GM12878 (cell line): Measurements from ENCODE around the gene PPP3CA. TPM values are rescaled to one million over a fixed set of nuclear protein-coding genes. Genes with fewer than 3 reads are reported as not detected.

Experiments used
- ATAC-seq: fragments of 200-7000 bp; cut with Tn5 transposase; 3 replicates; pipeline ENCODE4 v1.9.1; 2020; ENCODE audit warnings: mild to moderate bottlenecking, moderate library complexity
- BruUV-seq: library from RNA; stranded (reverse); fragments of 400-500 nt; replicated peaks from 2 replicates; lab custom pipeline; 2021; lab: Mats Ljungman, UMichigan
- CTCF ChIA-PET: fragments of 300-600 bp; sonication (Branson Sonifier 250); formaldehyde crosslinking; extraction: SDS; loops from one replicate; lab custom pipeline; 2021; ENCODE audit warnings: inconsistent platforms; lab: Yijun Ruan, JAX
- POLR2A ChIA-PET: fragments of 350-600 bp; formaldehyde crosslinking; extraction: SDS; loops from one replicate; lab custom pipeline; 2021; ENCODE audit warnings: inconsistent platforms; lab: Charles Lee
- RAD21 ChIA-PET: fragments of 300-600 bp; sonication (Branson Sonifier 250); formaldehyde crosslinking; loops from one replicate; lab custom pipeline; 2023; ENCODE audit warnings: antibody characterized with exemption; ENCODE audit not compliant: unreplicated experiment; lab: Charles Lee
- SMC1A ChIA-PET: fragments of 300-600 bp; sonication (Branson Sonifier 250); formaldehyde crosslinking; loops from one replicate; lab custom pipeline; 2023; ENCODE audit not compliant: unreplicated experiment, uncharacterized antibody; lab: Charles Lee
- DNase-seq: peaks from one replicate; pipeline ENCODE4 v3.0.0-alpha.2; 2011; ENCODE audit warnings: low read depth, low spot score
- FAIRE-seq: peaks from 3 replicates; lab custom pipeline; 2011; peaks lifted over from hg19 to GRCh38; lab: Jason Lieb, UNC
- H2AFZ ChIP-seq: 2 replicates; pipeline ENCODE4 v1.6.0; 2011; ENCODE audit warnings: low read depth, low read length, control low read depth; ENCODE audit not compliant: control insufficient read depth
- H3K27ac ChIP-seq: 2 replicates; pipeline ENCODE4 v1.5.1; 2011; ENCODE audit warnings: control low read depth; ENCODE audit not compliant: control insufficient read depth, insufficient read depth
- H3K27me3 ChIP-seq, 2 experiments: replicated peaks in 1 of 2; 2 replicates each; pipeline versions ENCODE4 v1.6.0 to v1.6.1; 2011; ENCODE audit warnings: low read length in 1 of 2; ENCODE audit not compliant: control insufficient read depth in 2 of 2, insufficient read depth in 2 of 2
- H3K36me3 ChIP-seq, 2 experiments: 2 replicates each; pipeline ENCODE4 v1.5.1; 2011; ENCODE audit warnings: low read length in 1 of 2; ENCODE audit not compliant: control insufficient read depth in 2 of 2, insufficient read depth in 2 of 2
- H3K4me1 ChIP-seq: 2 replicates; pipeline ENCODE4 v1.6.1; 2011; ENCODE audit warnings: mild to moderate bottlenecking, low read length, moderate library complexity, mixed read lengths; ENCODE audit not compliant: control insufficient read depth, insufficient read depth
- H3K4me2 ChIP-seq: 2 replicates; pipeline ENCODE4 v1.6.0; 2011; ENCODE audit warnings: control low read depth; ENCODE audit not compliant: control insufficient read depth, insufficient read depth
- H3K4me3 ChIP-seq: fragments of 200-600 bp; sonication (generic); 2 replicates; pipeline ENCODE4 v1.5.1; 2016
- H3K79me2 ChIP-seq: 2 replicates; pipeline ENCODE4 v1.6.0; 2011; ENCODE audit warnings: low read length; ENCODE audit not compliant: control insufficient read depth, insufficient read depth
- H3K9ac ChIP-seq: 2 replicates; pipeline ENCODE4 v1.8.0; 2011; ENCODE audit warnings: low read length, control low read depth, mixed read lengths; ENCODE audit not compliant: control insufficient read depth, insufficient read depth
- H3K9me3 ChIP-seq: replicated peaks from 3 replicates; pipeline ENCODE4 v1.5.1; 2011; ENCODE audit warnings: mild to moderate bottlenecking, low read length; ENCODE audit not compliant: control insufficient read depth, insufficient read depth
- H4K20me1 ChIP-seq: 2 replicates; pipeline ENCODE4 v1.6.0; 2011; ENCODE audit not compliant: control insufficient read depth, insufficient read depth
- CBX3 ChIP-seq: fragments of 200-600 bp; sonication (generic); IDR thresholded peaks from 2 replicates; pipeline ENCODE4 v1.6.1; 2016; ENCODE audit warnings: low read depth, borderline replicate concordance
- CREM ChIP-seq: IDR thresholded peaks from 2 replicates; pipeline ENCODE4 v1.6.1; 2014; ENCODE audit warnings: antibody characterized with exemption, low read depth
- E2F4 ChIP-seq: IDR thresholded peaks from 2 replicates; pipeline ENCODE4 v1.6.1; 2012; ENCODE audit warnings: low read depth, low read length, improper control_type of control experiment
- E2F8 ChIP-seq: fragments of 450-650 bp; IDR thresholded peaks from 2 replicates; pipeline ENCODE4 v1.6.1; 2018; ENCODE audit warnings: mild to moderate bottlenecking, low read depth, moderate library complexity; ENCODE audit not compliant: partially characterized antibody
- EP300 ChIP-seq, 2 experiments: fragments of 150-350 bp in 1 of 2; IDR thresholded peaks; 2 replicates each; pipeline ENCODE4 v1.6.1; 2011 to 2012; ENCODE audit warnings: low read depth in 2 of 2, low read length in 2 of 2, borderline replicate concordance in 1 of 2, improper control_type of control experiment in 1 of 2, inconsistent platforms in 1 of 2; ENCODE audit not compliant: control insufficient read depth in 1 of 2
- HDAC2 ChIP-seq: fragments of 200-600 bp; sonication (generic); IDR thresholded peaks from 2 replicates; pipeline ENCODE4 v1.6.1; 2017
- KLF5 ChIP-seq: fragments of 450-650 bp; IDR thresholded peaks from 2 replicates; pipeline ENCODE4 v1.6.1; 2014; ENCODE audit warnings: mild to moderate bottlenecking; ENCODE audit not compliant: partially characterized antibody
- MYB ChIP-seq: fragments of 150-350 bp; IDR thresholded peaks from 2 replicates; pipeline ENCODE4 v1.6.1; 2014; ENCODE audit warnings: mild to moderate bottlenecking, low read depth, low read length, borderline replicate concordance
- POLR2AphosphoS2 ChIP-seq: IDR thresholded peaks from 2 replicates; pipeline ENCODE4 v1.6.1; 2011; ENCODE audit warnings: low read depth, mild to moderate bottlenecking, low read length, improper control_type of control experiment, moderate library complexity
- SREBF1 ChIP-seq: IDR thresholded peaks from 2 replicates; pipeline ENCODE4 v1.6.1; 2012; ENCODE audit warnings: mild to moderate bottlenecking, low read length
- SRF ChIP-seq, 2 experiments: IDR thresholded peaks; 2 replicates each; pipeline ENCODE4 v1.6.1; 2011; ENCODE audit warnings: low read depth in 2 of 2, low read length in 2 of 2, mild to moderate bottlenecking in 1 of 2, moderate library complexity in 1 of 2
- TCF3 ChIP-seq: IDR thresholded peaks from 2 replicates; pipeline ENCODE4 v1.6.1; 2012; ENCODE audit warnings: low read depth, mild to moderate bottlenecking, low read length, borderline replicate concordance; ENCODE audit not compliant: insufficient read depth
- ZBTB33 ChIP-seq: fragments of 450-650 bp; IDR thresholded peaks from 2 replicates; pipeline ENCODE4 v1.6.1; 2017; ENCODE audit warnings: mild to moderate bottlenecking
- ZNF24 ChIP-seq: fragments of 450-650 bp; IDR thresholded peaks from 2 replicates; pipeline ENCODE4 v1.6.1; 2017; ENCODE audit warnings: antibody characterized with exemption, mild to moderate bottlenecking
- in situ Hi-C: fragments of 300-500 bp; cut with MboI; formaldehyde crosslinking; loops from 9 replicates; pipeline ENCODE4 v1.14.3; 2018; ENCODE audit warnings: mixed read lengths
- intact Hi-C: fragments of 100-400 bp; cut with micrococcal nuclease; formaldehyde crosslinking; loops from one replicate; pipeline ENCODE4 v1.14.2; 2022; ENCODE audit not compliant: unreplicated experiment
- polyA plus RNA-seq, 11 experiments: library from polyadenylated mRNA; depleted of rRNA in 4 of 11; unstranded in 6 of 11; stranded (reverse) in 5 of 11; fragments of >200 nt; fragmentation: Nextera tagmentation in 4 of 11; fragmentation: Illumina TruSeq in 1 of 11; extraction: Ambion mirVana in 4 of 11; extraction: Trizol in 1 of 11; gene quantifications; 1 replicate in 1 of 11; 2 replicates in 10 of 11; pipeline versions ENCODE4 v1.2.1 to v1.2.3, GENCODE V29; 2011 to 2016; ENCODE audit warnings: inconsistent platforms in 2 of 11, missing spikeins in 2 of 11, low read depth in 1 of 11
- total RNA-seq, 4 experiments: library from RNA; depleted of rRNA in 3 of 4; stranded (reverse); fragments of >200 nt in 3 of 4; fragmentation: Illumina TruSeq in 1 of 4; extraction: Trizol in 1 of 4; gene quantifications; 2 replicates each; pipeline versions ENCODE4 v1.2.1 to v1.2.3, GENCODE V29; 2013 to 2021

PPP3CA gene
- total and polyA plus RNA-seq, 10 of the 15 experiments (the other 5 are each of a cell fraction or from before 2014, with no cell fraction given) = 0.33 to 9.0 (median 1.0) TPM

GRCh38 chr4:101081695-101082369 lies 265.5 kb downstream of the PPP3CA start (continued):
- TF ChIP-seq E2F8 (no peak), ZBTB33 (no peak), SRF (IDR thresholded peaks at IDR 0.05; ENCODE audit: low read depth in 2 of 2, low read length in 2 of 2) (no peak), KLF5 (no peak)

GRCh38 chr4:101081166-101081565 lies 266.2 kb downstream of the PPP3CA start:
- Histone ChIP-seq H3K27ac (no peak overlapping the region), H3K36me3 (no peaks in the 10 kb centered on the region), H3K79me2 (no peaks in the 10 kb centered on the region), H3K4me3 (no peak overlapping the region), H3K4me1 (peaks cover 14% of the 10 kb centered on the region), H3K4me2 (no peak overlapping the region), H3K9ac (no peak overlapping the region), H3K9me3 (no peaks in the 10 kb centered on the region), H3K27me3 (no peaks in the 10 kb centered on the region), H2AFZ (no peak overlapping the region), H4K20me1 (no peaks in the 10 kb centered on the region)
- TF ChIP-seq ZNF24 = no peak
- TF ChIP-seq HDAC2 = no peak
- TF ChIP-seq SRF (IDR thresholded peaks at IDR 0.05; ENCODE audit: low read depth in 2 of 2, low read length in 2 of 2) = no peak
- no peak for TF ChIP-seq MYB
- no peak for TF ChIP-seq CREM
- TF ChIP-seq SREBF1 = no peak
- no peak for TF ChIP-seq E2F4
- no peak for TF ChIP-seq KLF5
- no peak for TF ChIP-seq CBX3
- TF ChIP-seq EP300 (IDR thresholded peaks at IDR 0.05; ENCODE audit: borderline replicate concordance in 1 of 2, control insufficient read depth in 1 of 2, low read depth in 2 of 2, low read length in 2 of 2) = no peak
- TF ChIP-seq TCF3 = no peak
- TF ChIP-seq POLR2AphosphoS2 = no peak
- BruUV-seq = no TSS peak
- intact Hi-C loops = no loop called here
- no peak for DNase-seq
- ChIA-PET RAD21 (interaction anchor here (0.6 kb wide), 1 partner anchor 9 kb away, joined by 4 read pairs; no protein-coding TSS in a partner anchor), SMC1A (interaction anchor here (1.1 kb wide), 1 partner anchor 22 kb away, joined by 4 read pairs; no protein-coding TSS in a partner anchor), POLR2A (interaction anchor here (0.6 to 0.8 kb wide), 2 partner anchors 36 to 56 kb away, joined by 3 read pairs; no protein-coding TSS in a partner anchor), CTCF (no interaction called here)
- FAIRE-seq = no peak
- no peak for ATAC-seq
- in situ Hi-C loops = no loop called here
